Activated naive CD8-positive, alpha-beta T cell (primary cell): ENCODE measurements around the gene RPL18A.

Source experiments
- H3K27ac Mint-ChIP-seq: one replicate; pipeline ENCODE4 v1.8.0; 2021; ENCODE audit warnings: mixed read lengths
- H3K27me3 Mint-ChIP-seq: one replicate; pipeline ENCODE4 v1.8.0; 2021; ENCODE audit warnings: mixed read lengths
- H3K36me3 Mint-ChIP-seq: one replicate; pipeline ENCODE4 v1.8.0; 2021; ENCODE audit warnings: mixed read lengths
- H3K4me1 Mint-ChIP-seq: one replicate; pipeline ENCODE4 v1.8.0; 2021; ENCODE audit warnings: low read depth, mixed read lengths
- H3K4me3 Mint-ChIP-seq: one replicate; pipeline ENCODE4 v1.8.0; 2021; ENCODE audit warnings: mild to moderate bottlenecking, mixed read lengths
- H3K9me3 Mint-ChIP-seq: one replicate; pipeline ENCODE4 v1.8.0; 2021; ENCODE audit warnings: low read depth, mixed read lengths

RPL18A gene

DNA sequence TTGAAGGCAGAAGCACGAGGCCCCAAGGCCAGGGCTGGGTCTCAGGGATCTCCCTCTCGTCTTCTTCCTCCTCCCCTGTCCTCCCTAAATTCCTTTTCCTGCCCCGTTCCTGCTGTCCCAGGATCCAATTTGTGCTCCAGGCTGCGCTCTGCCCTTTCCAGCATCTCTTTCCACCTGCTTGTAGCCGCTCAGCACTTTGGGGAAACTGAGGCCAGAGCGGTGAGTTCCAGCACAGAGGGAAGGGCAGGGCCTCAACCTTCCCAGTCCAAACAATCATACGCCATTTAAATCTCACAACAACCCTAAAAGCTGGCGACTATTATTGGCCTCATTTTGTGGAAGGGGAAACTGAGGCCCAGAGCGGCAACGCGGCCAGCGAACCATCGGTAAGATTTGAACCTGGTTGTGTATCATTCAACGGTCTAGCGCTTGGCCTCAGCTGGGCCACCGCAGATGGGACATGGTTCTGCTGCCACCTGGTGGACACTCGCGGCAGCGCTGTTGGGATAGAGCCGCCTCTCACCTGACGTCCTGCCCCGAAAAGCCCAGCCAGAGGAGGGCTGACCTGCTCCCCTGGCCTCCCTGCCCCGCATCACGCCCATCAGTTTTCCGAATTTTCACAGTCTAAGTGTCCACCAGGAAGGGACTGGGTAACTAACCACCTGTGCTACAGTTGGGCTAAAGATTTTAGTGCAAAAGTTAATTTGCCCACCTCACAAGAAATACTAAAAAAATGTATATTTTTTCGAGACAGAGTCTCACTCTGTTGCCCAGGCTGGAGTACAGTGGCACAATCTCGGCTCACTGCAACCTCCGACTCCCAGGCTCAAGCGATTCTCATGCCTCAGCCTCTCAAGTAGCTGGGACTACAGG is 4.2 kb upstream of the RPL18A start:
- H3K27me3 Mint-ChIP-seq: no peaks in the 10 kb centered on the region
- H3K9me3 Mint-ChIP-seq: no peaks in the 10 kb centered on the region
- H3K4me3 Mint-ChIP-seq: no peak overlapping the region
- peaks cover 6% of the 10 kb centered on the region for H3K36me3 Mint-ChIP-seq
- no peak overlapping the region for H3K27ac Mint-ChIP-seq
- peaks cover 19% of the 10 kb centered on the region for H3K4me1 Mint-ChIP-seq

DNA sequence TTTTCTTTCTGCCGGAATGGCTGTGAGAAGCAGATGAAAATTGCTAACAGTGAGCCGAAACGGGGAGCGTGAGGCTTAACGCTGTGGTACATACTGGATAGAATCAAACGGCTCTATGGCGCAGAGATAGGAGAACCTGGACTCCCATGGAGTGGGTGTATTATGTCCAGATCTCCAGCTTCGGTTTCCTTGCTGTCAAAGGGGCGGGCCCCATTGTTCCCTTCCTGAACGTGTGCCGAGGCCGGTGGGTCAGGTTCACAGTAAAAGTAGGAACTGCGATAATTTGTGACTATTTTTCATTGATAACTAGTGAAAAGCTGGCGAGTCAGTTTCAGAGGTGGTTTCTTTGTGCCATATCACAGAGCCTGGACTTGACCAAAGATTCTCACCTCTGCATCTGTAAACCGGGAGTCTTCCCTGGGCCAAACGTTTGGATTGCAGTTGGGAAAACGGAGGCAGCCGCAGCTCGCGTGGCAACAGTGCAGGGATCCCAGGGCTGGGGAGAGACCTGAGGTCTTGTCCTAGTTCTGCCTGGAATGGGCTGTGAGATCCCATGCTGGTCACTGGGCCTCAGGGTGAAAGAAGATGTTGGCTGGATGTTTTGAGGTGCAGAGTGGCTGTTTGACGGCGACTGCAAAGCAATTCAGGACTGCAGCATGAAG is 752 bp downstream of the RPL18A start:
- Mint-ChIP-seq H3K36me3 (peaks cover 20% of the 10 kb centered on the region), H3K27me3 (no peaks in the 10 kb centered on the region), H3K4me1 (peaks cover 23% of the 10 kb centered on the region)

DNA sequence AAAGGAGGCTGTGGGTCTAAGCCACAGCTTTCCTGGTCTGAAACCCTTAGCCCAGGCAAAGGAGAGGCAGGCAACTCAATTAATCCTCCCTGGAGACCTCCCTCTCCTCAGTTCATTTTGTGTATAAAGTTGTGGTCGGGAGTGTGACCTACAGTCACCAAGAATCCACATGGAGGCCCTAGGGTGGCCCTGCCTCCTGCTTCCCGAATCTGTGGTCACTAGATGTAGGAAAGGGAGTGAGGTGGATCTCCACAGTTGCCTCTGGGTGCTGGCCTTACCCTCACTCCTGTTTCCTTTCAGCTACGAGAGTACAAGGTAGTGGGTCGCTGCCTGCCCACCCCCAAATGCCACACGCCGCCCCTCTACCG is 1.3 kb downstream of the RPL18A start:
- no peaks in the 10 kb centered on the region for H3K27me3 Mint-ChIP-seq
- peak overlapping the region; percentile 100 for H3K27ac Mint-ChIP-seq
- H3K4me1 Mint-ChIP-seq: peaks cover 20% of the 10 kb centered on the region
- peak overlapping the region; percentile 98 for H3K4me3 Mint-ChIP-seq
- peaks cover 20% of the 10 kb centered on the region for H3K36me3 Mint-ChIP-seq
- no peaks in the 10 kb centered on the region for H3K9me3 Mint-ChIP-seq

More for the DNA sequence above, 752 bp downstream of the RPL18A start:
- no peaks in the 10 kb centered on the region for H3K9me3 Mint-ChIP-seq
- H3K27ac Mint-ChIP-seq: peak overlapping the region; percentile 100
- peak overlapping the region; percentile 98 for H3K4me3 Mint-ChIP-seq

DNA sequence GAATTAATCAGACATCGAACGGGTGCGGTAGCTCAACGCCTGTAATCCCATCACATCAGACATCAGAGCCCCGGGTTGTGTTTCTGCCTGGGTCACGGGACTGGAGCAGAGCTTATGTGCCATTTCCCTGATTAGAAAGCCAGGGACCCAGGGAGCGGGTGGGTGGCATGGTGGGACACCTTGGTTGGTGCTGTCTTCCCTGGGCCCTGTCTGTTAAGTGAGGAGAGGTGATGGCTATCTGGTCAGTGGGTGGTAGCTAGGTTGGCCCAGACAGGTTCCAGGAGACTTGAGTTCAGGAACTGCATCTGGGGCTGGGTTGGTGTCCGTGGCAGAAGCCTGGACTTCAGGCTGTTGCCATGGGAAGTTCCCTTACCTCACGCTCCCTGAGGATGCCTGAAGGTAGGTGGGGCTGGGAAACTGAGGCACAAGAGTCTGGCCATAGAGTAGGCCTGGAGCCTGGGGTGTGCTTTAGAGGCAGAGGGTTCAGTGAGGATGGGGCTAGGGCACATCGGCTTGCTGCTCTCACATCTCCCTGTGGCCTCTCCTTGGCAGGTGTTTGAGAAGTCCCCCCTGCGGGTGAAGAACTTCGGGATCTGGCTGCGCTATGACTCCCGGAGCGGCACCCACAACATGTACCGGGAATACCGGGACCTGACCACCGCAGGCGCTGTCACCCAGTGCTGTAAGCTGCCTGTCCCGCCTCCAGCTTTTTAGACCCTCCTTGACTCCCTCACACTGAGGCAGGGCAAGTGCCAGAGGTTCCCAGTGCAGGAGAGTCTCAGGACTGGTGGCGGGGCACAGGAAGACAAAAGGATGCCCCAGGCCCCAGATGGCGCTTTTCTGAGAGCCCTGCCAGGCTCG is 2.1 kb downstream of the RPL18A start:
- no peaks in the 10 kb centered on the region for H3K9me3 Mint-ChIP-seq
- peak overlapping the region; percentile 100 for H3K27ac Mint-ChIP-seq
- H3K4me1 Mint-ChIP-seq: peaks cover 20% of the 10 kb centered on the region
- H3K4me3 Mint-ChIP-seq: peak overlapping the region; percentile 98
- H3K36me3 Mint-ChIP-seq: peaks cover 20% of the 10 kb centered on the region
- no peaks in the 10 kb centered on the region for H3K27me3 Mint-ChIP-seq

DNA sequence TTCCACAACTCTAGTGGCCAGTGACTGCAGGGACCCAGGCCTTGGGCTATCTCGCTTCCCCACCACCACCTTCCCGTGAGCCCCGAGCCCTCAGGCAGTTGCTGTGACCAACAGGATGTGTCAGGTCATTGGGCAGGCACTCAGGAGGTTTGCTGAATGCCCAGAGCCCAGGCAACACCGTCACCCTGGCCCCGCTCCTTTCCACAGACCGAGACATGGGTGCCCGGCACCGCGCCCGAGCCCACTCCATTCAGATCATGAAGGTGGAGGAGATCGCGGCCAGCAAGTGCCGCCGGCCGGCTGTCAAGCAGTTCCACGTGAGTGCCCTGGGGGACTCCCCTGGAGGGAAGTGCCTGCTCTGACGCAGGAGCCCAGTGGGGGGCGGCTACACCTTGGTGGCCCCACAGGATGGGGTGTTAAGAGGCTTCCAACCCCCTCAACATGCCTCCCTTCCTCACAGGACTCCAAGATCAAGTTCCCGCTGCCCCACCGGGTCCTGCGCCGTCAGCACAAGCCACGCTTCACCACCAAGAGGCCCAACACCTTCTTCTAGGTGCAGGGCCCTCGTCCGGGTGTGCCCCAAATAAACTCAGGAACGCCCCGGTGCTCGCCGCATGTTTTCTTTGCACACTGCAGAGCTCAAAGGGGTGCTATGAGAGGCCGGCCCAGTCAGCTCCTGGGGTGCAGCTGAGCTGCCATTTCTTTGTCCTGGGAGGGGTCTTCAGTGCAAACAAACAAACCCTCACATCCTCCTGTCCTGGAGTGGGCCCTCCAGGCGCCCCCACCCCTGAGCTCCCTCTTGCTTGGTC is 3.2 kb downstream of the RPL18A start:
- Mint-ChIP-seq H3K27me3 (no peaks in the 10 kb centered on the region), H3K4me3 (peak overlapping the region; percentile 98), H3K27ac (peak overlapping the region; percentile 100), H3K36me3 (peaks cover 20% of the 10 kb centered on the region), H3K4me1 (peaks cover 20% of the 10 kb centered on the region), H3K9me3 (no peaks in the 10 kb centered on the region)

DNA sequence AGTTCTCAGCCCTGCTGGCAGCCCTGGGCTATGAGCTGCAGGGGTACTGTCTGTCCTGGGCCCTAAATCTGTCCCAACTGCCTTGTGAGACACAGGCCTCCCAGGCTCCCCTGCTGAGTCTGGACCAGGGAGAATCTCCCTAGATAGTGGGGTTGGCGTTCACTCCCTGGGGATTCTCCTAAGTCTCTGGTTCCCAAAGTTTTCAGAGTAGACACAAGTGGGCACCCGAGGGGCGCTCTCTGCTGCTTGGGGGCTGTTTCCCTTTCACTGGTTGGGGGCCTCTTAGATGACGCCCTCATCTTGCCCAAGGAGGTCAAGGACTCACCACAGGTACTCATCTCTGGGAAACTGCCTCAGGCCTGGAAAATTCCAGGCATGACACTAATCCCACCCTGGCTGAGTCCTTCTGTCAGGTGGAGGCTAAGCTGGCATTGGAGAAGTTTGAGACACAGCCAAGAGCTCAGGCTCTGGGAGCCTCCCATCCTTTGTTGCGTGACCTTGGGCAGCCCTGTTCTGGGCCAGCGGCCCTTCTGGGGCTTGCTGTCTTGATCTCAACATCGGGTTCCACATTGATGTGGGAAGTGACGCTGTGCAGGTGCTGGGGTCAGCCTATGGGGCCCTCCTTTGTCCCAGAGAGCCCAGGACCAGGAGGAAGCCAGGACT is 3.9 kb downstream of the RPL18A start:
- Mint-ChIP-seq H3K27me3 (no peaks in the 10 kb centered on the region), H3K36me3 (peaks cover 20% of the 10 kb centered on the region), H3K27ac (peak overlapping the region; percentile 75), H3K4me3 (peak overlapping the region; percentile 30), H3K4me1 (peaks cover 20% of the 10 kb centered on the region), H3K9me3 (no peaks in the 10 kb centered on the region)

DNA sequence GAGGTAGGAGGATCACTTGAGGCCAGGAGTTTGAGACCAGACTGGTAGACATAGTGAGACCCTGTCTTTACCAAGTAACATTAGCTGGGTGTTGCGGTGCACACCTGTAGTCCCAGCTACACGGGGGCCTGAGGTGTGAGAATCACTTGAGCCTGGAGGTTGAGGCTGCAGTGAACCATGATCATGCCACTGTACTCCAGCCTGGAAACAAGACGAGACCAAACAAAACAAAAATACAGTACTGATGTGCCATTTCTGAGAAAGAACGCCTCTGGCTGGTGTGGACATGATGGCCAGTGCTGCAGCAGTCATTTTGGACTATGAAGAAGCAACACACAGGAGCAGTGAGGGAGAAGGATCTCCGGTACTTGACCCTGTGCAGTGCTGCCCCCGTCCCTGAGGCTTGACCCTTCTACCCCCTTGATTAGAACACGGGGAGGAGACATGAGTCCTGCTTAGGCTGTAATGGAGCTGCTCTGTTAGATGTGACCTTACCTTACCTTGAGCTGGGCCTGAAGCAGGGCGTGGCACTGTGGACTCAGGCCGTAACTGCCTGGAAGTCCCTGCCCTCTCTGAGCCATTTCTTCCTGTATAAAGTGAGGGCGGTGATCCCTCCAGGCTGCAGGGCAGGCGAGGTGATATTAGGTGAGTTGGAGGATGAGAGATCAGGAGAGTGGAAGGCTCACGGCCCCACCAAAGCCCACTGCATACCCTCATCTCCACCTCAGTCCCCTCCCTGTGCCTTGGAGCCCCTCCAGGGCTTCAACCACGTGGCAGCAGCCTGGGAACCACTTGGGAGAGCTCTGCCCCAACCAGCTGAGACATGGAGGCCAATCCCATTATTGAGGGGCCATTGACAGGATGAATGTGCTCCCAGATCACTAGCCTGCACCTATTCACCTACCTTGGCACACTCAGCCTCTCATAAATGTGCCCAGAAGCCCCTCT is 5.9 kb downstream of the RPL18A start:
- Mint-ChIP-seq H3K27me3 (no peaks in the 10 kb centered on the region), H3K9me3 (no peaks in the 10 kb centered on the region), H3K27ac (peak overlapping the region; percentile 88), H3K4me1 (peaks cover 16% of the 10 kb centered on the region), H3K4me3 (peak overlapping the region; percentile 4), H3K36me3 (peaks cover 14% of the 10 kb centered on the region)

DNA sequence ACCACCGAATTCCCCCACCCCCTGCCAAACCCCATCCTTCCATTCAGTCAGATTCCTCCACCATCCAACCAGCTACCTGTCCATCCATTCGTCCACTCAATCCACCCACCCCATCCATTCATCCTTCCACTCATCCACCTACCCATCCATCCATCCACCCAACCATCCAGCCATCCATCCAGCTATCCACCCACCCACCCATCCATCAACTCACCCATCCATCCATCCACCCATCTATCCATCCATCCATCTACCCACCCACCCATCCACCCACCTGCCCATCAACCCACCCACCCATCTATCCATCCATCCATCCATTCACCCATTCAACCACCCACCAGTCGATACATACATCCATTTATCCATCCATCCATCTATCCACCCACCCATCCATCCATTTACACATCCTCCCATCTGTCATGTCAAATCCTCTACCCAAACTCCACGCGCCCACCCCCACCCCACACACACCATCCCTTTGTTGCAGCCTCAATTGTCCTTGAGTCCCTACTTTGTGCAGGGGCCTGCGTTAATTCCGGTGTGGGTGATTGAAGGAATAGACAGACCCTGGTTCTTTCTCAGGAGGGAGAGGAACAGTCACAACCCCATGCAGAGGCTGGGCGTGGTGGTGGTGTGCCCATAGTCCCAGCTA is 6.7 kb downstream of the RPL18A start:
- Mint-ChIP-seq H3K9me3 (no peaks in the 10 kb centered on the region), H3K27me3 (no peaks in the 10 kb centered on the region), H3K36me3 (peaks cover 7% of the 10 kb centered on the region), H3K27ac (peak overlapping the region; percentile 17), H3K4me3 (no peak overlapping the region), H3K4me1 (peaks cover 13% of the 10 kb centered on the region)

DNA sequence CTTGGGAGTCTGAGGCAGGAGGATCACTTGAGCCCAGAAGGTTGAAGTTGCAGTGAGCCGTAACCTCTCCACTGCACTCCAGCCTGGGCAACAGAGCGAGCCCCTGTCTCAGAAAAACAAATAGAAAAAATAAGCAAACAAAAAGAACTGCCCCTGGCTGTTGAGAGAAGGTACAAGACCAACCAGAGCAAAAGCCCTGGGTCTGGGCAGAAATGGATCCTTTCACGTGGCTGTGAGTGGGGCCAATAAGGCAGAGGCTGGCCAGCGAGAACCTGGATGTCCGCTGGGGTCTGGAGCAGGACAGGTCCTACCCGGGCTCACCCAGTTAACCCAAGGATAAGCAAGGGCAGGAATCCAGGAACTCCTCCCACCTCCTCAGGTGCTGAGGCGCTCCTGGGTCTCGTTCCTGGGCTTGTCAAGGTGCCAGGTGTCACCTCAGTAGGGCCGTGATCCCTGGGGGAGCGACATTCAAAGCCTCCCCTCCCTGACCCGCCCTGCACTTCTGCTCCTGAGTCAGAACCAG is 7.3 kb downstream of the RPL18A start:
- Mint-ChIP-seq H3K4me1 (peaks cover 10% of the 10 kb centered on the region), H3K36me3 (peaks cover 3% of the 10 kb centered on the region), H3K27me3 (no peaks in the 10 kb centered on the region), H3K4me3 (no peak overlapping the region), H3K9me3 (no peaks in the 10 kb centered on the region), H3K27ac (no peak overlapping the region)

DNA sequence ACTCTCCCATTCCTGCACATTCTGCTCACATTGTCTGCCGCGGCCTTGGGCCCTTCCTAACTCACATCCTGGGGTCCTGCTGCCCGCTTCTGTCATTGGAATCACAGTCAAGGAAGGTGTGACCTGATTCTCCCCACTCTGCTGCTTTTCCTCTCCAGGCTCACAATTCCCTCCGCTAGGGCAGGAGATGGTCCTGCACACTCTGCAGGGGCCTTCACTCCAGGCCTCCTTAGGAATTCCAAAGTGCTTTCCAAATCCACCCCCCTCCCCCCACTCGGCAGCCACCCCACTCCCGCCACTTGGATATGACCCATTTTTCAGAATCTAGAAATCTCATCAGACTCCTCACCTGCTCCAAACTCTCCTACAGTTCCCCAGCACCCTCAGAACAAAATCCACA is 9.0 kb downstream of the RPL18A start:
- Mint-ChIP-seq H3K36me3 (peaks cover 1% of the 10 kb centered on the region), H3K4me1 (peaks cover 2% of the 10 kb centered on the region), H3K4me3 (no peak overlapping the region), H3K27ac (no peak overlapping the region), H3K9me3 (no peaks in the 10 kb centered on the region), H3K27me3 (no peaks in the 10 kb centered on the region)

DNA sequence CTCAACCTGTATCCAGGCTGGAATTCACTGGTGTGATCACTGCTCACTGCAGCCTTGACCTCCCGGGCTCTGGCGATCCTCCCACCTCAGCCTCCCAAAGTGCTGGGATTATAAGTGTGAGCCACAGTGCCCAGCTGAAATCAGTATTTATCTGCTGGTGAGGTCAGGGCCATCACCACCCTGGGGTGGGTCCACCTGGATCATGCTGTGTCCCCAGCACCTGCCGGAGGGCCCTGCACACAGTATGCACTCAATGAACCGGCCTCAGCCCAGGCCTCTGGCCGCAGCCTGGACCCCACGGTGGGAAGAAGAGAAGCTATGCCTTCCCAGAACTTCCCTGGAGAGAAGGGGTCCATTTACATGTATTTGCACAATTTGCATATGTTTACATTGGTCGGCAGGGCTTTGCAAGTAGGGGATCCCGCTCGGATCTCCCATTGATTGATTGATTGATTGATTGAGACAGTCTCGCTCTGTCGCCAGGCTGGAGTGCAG is 9.5 kb downstream of the RPL18A start:
- Mint-ChIP-seq H3K27me3 (no peaks in the 10 kb centered on the region), H3K27ac (no peak overlapping the region)

DNA sequence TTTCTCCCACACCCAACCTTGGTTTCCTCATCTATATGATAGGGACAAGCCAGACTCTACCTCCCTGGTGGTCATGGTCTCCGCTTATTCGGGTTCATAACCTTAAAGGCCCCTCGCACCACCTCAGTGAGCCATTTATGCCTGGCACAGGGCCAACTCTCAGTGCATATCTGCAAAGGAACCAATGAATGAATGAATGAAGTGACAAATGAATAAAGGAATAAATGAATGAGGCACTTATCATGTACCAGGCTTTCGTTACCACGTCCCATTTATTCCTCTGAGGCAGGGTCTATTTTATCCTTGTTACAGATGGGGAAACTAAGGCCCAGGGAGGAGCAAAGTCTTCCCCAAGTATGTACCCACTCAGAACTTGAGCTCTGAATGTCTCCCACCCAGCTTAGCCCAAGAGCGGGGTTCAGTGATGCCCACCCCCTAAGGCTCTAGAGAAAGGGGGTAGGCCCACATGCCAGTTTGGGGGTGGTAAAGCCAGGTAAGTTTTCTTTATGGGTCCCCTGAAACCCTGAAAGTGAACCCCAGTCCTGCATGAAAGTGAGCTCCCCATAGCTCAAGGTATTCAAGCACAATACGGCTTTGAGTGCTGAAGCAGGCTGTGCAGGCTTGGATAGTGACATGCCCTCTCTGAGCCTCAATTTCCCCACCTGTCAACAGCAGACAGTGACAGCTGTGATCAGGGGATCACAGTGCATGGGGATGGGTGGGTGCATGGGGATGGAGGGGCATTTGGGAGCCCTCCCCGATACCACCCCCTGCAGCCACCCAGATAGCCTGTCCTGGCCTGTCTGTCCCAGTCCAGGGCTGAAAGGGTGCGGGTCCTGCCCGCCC is 11.5 kb downstream of the RPL18A start:
- Mint-ChIP-seq H3K27me3 (no peaks in the 10 kb centered on the region), H3K4me1 (peaks cover 4% of the 10 kb centered on the region), H3K9me3 (no peaks in the 10 kb centered on the region), H3K36me3 (no peaks in the 10 kb centered on the region), H3K4me3 (peak overlapping the region; percentile 86), H3K27ac (peak overlapping the region; percentile 41)

More for the DNA sequence above, 9.5 kb downstream of the RPL18A start:
- no peaks in the 10 kb centered on the region for H3K36me3 Mint-ChIP-seq
- peaks cover 2% of the 10 kb centered on the region for H3K4me1 Mint-ChIP-seq
- H3K9me3 Mint-ChIP-seq: no peaks in the 10 kb centered on the region
- no peak overlapping the region for H3K4me3 Mint-ChIP-seq
